HUES48 (cell line): Measurements from ENCODE around the gene ETFBKMT.
"Not testable (repeated sequence)": the region's sequence is repeated elsewhere in the genome, so short reads cannot be mapped to it uniquely, and the experiment has no call there.

Experiments
- H3K27ac ChIP-seq: one replicate; pipeline ENCODE4 v1.7.0; 2013; ENCODE audit warnings: low read depth, low read length, inconsistent platforms
- H3K27me3 ChIP-seq: 2 replicates; pipeline ENCODE4 v1.6.1; 2013; ENCODE audit warnings: mild to moderate bottlenecking, low read length; ENCODE audit not compliant: control insufficient read depth, insufficient read depth
- H3K36me3 ChIP-seq: 2 replicates; pipeline ENCODE4 v1.6.1; 2013; ENCODE audit warnings: low read length; ENCODE audit not compliant: control insufficient read depth, insufficient read depth
- H3K4me1 ChIP-seq: 2 replicates; pipeline ENCODE4 v1.6.1; 2013; ENCODE audit warnings: mild to moderate bottlenecking, low read length; ENCODE audit not compliant: control insufficient read depth, insufficient read depth
- H3K4me3 ChIP-seq: 2 replicates; pipeline ENCODE4 v1.5.1; 2013; ENCODE audit warnings: mild to moderate bottlenecking, low read depth, low read length
- H3K9ac ChIP-seq: 2 replicates; pipeline ENCODE4 v1.6.1; 2013; ENCODE audit warnings: mild to moderate bottlenecking, low read depth, low read length, moderate library complexity
- H3K9me3 ChIP-seq: 2 replicates; pipeline ENCODE4 v1.6.1; 2013; ENCODE audit warnings: low read length; ENCODE audit not compliant: control insufficient read depth, insufficient read depth

ETFBKMT gene

DNA sequence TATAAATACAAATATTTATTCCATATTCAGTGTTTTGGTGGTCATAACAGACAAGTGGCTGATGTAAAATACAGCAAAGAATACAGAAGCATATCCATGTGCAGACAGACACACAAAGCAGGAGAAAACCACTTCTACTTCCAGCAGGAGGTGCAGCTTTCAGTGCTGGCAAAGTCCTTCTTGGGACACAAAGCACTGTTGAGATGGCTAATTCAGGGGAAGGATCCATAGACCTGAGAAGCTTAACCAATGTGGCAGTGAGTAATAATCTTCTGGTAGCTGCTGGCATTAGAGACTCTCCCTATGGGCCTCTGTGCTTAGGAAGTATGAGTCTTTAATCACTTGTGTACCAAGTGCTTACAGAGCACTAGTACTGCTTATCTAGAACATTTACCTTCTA is 42.6 kb downstream of the ETFBKMT start:
- no peak overlapping the region for H3K9ac ChIP-seq
- H3K27ac ChIP-seq, result no peak overlapping the region
- peaks cover 3% of the 10 kb centered on the region; the same call in 1 of the 2 replicates for H3K36me3 ChIP-seq
- no peaks in the 10 kb centered on the region for H3K9me3 ChIP-seq
- H3K4me3 ChIP-seq, result no peak overlapping the region
- H3K4me1 ChIP-seq, result no peaks in the 10 kb centered on the region
- no peaks in the 10 kb centered on the region for H3K27me3 ChIP-seq

- Histone ChIP-seq H3K27ac (no peak overlapping the region), H3K4me3 (no peak overlapping the region), H3K9me3 (no peaks in the 10 kb centered on the region), H3K4me1 (no peaks in the 10 kb centered on the region), H3K9ac (no peak overlapping the region), H3K27me3 (no peaks in the 10 kb centered on the region), H3K36me3 (no peaks in the 10 kb centered on the region)
Measured at GRCh38 chr12:31705621-31706020, 46.1 kb downstream of the ETFBKMT start.

GRCh38 chr12:31708118-31708517 is 48.6 kb downstream of the ETFBKMT start:
- H3K4me1 ChIP-seq, H3K27ac ChIP-seq, H3K4me3 ChIP-seq, H3K9ac ChIP-seq, H3K9me3 ChIP-seq, H3K36me3 ChIP-seq, H3K27me3 ChIP-seq: not testable (repeated sequence)

GRCh38 chr12:31710021-31710818 is 50.7 kb downstream of the ETFBKMT start:
- Histone ChIP-seq H3K9me3 (no peaks in the 10 kb centered on the region), H3K27me3 (no peaks in the 10 kb centered on the region), H3K4me1 (0 out of 2 replicates have a peak, but pooled peaks cover 4% of the 10 kb centered on the region)

GRCh38 chr12:31712877-31713276 is 53.4 kb downstream of the ETFBKMT start:
- Histone ChIP-seq H3K27ac (no peak overlapping the region), H3K9me3 (no peaks in the 10 kb centered on the region), H3K4me3 (no peak overlapping the region), H3K27me3 (no peaks in the 10 kb centered on the region), H3K36me3 (no peaks in the 10 kb centered on the region), H3K9ac (no peak overlapping the region), H3K4me1 (0 out of 2 replicates have a peak, but pooled peaks cover 7% of the 10 kb centered on the region)

More at GRCh38 chr12:31710021-31710818, 50.7 kb downstream of the ETFBKMT start:
- no peaks in the 10 kb centered on the region for H3K36me3 ChIP-seq
- no peak overlapping the region for H3K9ac ChIP-seq
- no peak overlapping the region for H3K27ac ChIP-seq
- H3K4me3 ChIP-seq, result no peak overlapping the region

GRCh38 chr12:31714406-31715271 is 55.2 kb downstream of the ETFBKMT start:
- Histone ChIP-seq H3K27me3 (no peaks in the 10 kb centered on the region), H3K9me3 (no peaks in the 10 kb centered on the region), H3K36me3 (no peaks in the 10 kb centered on the region), H3K4me1 (peaks cover 11% of the 10 kb centered on the region; the same call in 1 of the 2 replicates), H3K4me3 (no peak overlapping the region), H3K9ac (no peak overlapping the region), H3K27ac (no peak overlapping the region)

GRCh38 chr12:31715283-31715825 is 55.9 kb downstream of the ETFBKMT start:
- Histone ChIP-seq H3K36me3 (no peaks in the 10 kb centered on the region), H3K9me3 (no peaks in the 10 kb centered on the region), H3K27ac (peak overlapping the region; percentile 59), H3K4me1 (peaks cover 11% of the 10 kb centered on the region; the same call in 1 of the 2 replicates), H3K4me3 (no peak overlapping the region), H3K27me3 (no peaks in the 10 kb centered on the region), H3K9ac (no peak overlapping the region)

DNA sequence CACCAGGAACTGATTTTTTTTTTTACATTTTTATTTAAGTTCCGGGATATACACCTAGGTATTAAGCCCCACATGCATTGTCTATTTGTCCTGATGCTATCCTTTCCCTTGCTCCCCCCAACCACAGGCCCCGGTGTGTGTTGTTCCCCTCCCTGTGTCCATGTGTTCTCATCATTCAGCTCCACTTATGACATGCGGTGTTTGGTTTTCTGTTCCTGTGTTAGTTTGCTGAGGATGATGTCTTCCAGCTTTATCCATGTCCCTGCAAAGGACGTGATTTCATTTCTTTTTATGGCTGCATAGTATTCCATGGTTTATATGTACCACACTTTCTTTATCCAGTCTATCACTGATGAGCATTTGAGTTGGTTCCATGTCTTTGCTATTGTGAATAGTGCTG is 57.5 kb downstream of the ETFBKMT start:
- H3K36me3 ChIP-seq, H3K27me3 ChIP-seq, H3K9me3 ChIP-seq, H3K27ac ChIP-seq, H3K4me3 ChIP-seq, H3K9ac ChIP-seq: not testable (repeated sequence)
- H3K4me1 ChIP-seq, result peaks cover 11% of the 10 kb centered on the region; the same call in 1 of the 2 replicates

GRCh38 chr12:31718542-31719198 is 59.2 kb downstream of the ETFBKMT start:
- not testable (repeated sequence) for H3K36me3 ChIP-seq, H3K4me3 ChIP-seq, H3K9me3 ChIP-seq, H3K27ac ChIP-seq, H3K9ac ChIP-seq, H3K27me3 ChIP-seq
- peaks cover 11% of the 10 kb centered on the region; the same call in 1 of the 2 replicates for H3K4me1 ChIP-seq

DNA sequence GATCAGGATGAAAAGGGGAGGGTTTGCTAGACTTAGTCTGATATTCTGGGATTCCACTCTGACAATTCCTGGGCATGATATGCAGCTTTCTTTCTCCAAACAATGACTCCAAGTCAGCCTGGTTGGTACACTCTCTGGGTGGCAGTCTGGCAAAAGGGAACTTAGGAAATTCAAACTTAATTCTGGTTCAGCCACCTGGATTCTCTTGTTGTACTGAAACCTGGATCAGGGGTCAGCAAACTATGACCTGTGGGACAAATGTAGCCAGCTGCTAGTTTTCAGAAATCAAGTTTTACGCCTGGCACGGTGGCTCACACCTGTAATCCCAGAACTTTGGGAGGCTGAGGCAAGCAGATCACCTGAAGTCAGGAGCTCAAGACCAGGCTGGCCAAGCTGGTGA is 63.1 kb downstream of the ETFBKMT start:
- no peak overlapping the region for H3K4me3 ChIP-seq
- no peak overlapping the region for H3K9ac ChIP-seq
- no peaks in the 10 kb centered on the region for H3K27me3 ChIP-seq
- no peaks in the 10 kb centered on the region for H3K36me3 ChIP-seq
- peaks cover 9% of the 10 kb centered on the region; the same call in 1 of the 2 replicates for H3K4me1 ChIP-seq
- H3K9me3 ChIP-seq, result no peaks in the 10 kb centered on the region
- no peak overlapping the region for H3K27ac ChIP-seq
